ENCODE measurements around the gene TRAIP. TPM values are rescaled to one million over a fixed set of nuclear protein-coding genes. Genes with fewer than 3 reads are reported as not detected.
A peak's percentile ranks its signal among the peaks of the same experiment; 100 is the strongest.
"Not testable (repeated sequence)": the region's sequence is repeated elsewhere in the genome, so short reads cannot be mapped to it uniquely, and the experiment has no call there.

The TRAIP gene
- total and polyA plus RNA-seq, 8 donors = 0.79 to 2.5 (median 1.1) TPM

- FAIRE-seq = no peak
- H3K27me3 ChIP-seq = no peaks in the 10 kb centered on the region
- no peak overlapping the region for H3K27ac ChIP-seq
- no peaks in the 10 kb centered on the region for H3K9me3 ChIP-seq
- peak; percentile 59 to 87 (median 76) for DNase-seq
- ATAC-seq = peak; percentile 84 to 98 (median 95)
- H3K4me1 ChIP-seq = no peaks in the 10 kb centered on the region
- peak; percentile 69 to 79 (median 76) for TF ChIP-seq CTCF (IDR thresholded peaks at IDR 0.05)
- 41 to 45% methylated on average over 6 of the region's 6 CpGs for WGBS, 2 donors
- H3K36me3 ChIP-seq = no peaks in the 10 kb centered on the region
- H3K4me3 ChIP-seq = no peak overlapping the region
- intact Hi-C loops (cut with DNase I) = loop anchor here in 1 of 3 donors (5.0 kb wide), 1 partner anchor 37 kb away; the partner anchor contains the start of gene INKA1
These were observed 17.1 kb downstream of the TRAIP start for GRCh38 chr3:49839193-49839809.

GRCh38 chr3:49831341-49831740 is 25.0 kb downstream of the TRAIP start:
- WGBS, 2 donors = 79 to 85% methylated on average over 3 of the region's 3 CpGs
- Histone ChIP-seq H3K36me3 (no peaks in the 10 kb centered on the region), H3K9me3 (no peaks in the 10 kb centered on the region), H3K4me3 (no peak overlapping the region), H3K4me1 (no peaks in the 10 kb centered on the region), H3K27me3 (no peaks in the 10 kb centered on the region), H3K27ac (no peak overlapping the region)
- DNase-seq = no peak
- no peak for FAIRE-seq
- intact Hi-C loops (cut with DNase I) = no loop called here
- ATAC-seq = no peak
- no peak for TF ChIP-seq CTCF (IDR thresholded peaks at IDR 0.05)

GRCh38 chr3:49826016-49826415 is 30.3 kb downstream of the TRAIP start:
- 73 to 83% methylated on average over 6 of the region's 6 CpGs for WGBS, 2 donors
- no peak for ATAC-seq
- intact Hi-C loops (cut with DNase I) = no loop called here
- Histone ChIP-seq H3K4me1 (no peaks in the 10 kb centered on the region), H3K4me3 (no peak overlapping the region), H3K36me3 (no peaks in the 10 kb centered on the region), H3K9me3 (no peaks in the 10 kb centered on the region), H3K27ac (no peak overlapping the region), H3K27me3 (no peaks in the 10 kb centered on the region)
- DNase-seq = no peak
- TF ChIP-seq CTCF (IDR thresholded peaks at IDR 0.05) = no peak
- no peak for FAIRE-seq

GRCh38 chr3:49823131-49823530 is 33.2 kb downstream of the TRAIP start:
- H3K4me3 ChIP-seq; intact Hi-C loops (cut with DNase I); H3K9me3 ChIP-seq; DNase-seq; ATAC-seq; H3K27me3 ChIP-seq; H3K27ac ChIP-seq; H3K36me3 ChIP-seq; FAIRE-seq; H3K4me1 ChIP-seq: not testable (repeated sequence)
- WGBS, 2 donors = 80 to 90% methylated on average over 3 of the region's 3 CpGs

- peak within 1 kb of the TSS; percentile 5 to 76 (median 64) for H3K27ac ChIP-seq
- intact Hi-C loops (cut with DNase I) = no loop called here
- no peak for TF ChIP-seq CTCF (IDR thresholded peaks at IDR 0.05)
- no peaks in the 10 kb centered on the region for H3K36me3 ChIP-seq
- H3K4me3 ChIP-seq = peak within 1 kb of the TSS; percentile 2 to 52 (median 22)
- WGBS, 2 donors = 18 to 22% methylated on average over 9 of the region's 9 CpGs
- FAIRE-seq (peak; percentile 5), DNase-seq (peak in 4 of 6 donors; percentile 57 to 64 (median 61)), ATAC-seq (peak; percentile 80 to 98 (median 96))
- no peaks in the 10 kb centered on the region for H3K27me3 ChIP-seq
- H3K4me1 ChIP-seq = peaks cover 0 to 9% (median 0%) of the 10 kb centered on the region in 3 donors
- H3K9me3 ChIP-seq = no peaks in the 10 kb centered on the region
These were observed 42.7 kb downstream of the TRAIP start, which contains the start of gene UBA7 for GRCh38 chr3:49813497-49814174. TSS of gene UBA7 (minus strand) at chr3:49813953. CDS start at chr3:49813787, 166 bp downstream.

All from pancreas (tissue), 10 donors.